Measurements from ENCODE around the gene KLC1.
"Not testable (repeated sequence)": the region's sequence is repeated elsewhere in the genome, so short reads cannot be mapped to it uniquely, and the experiment has no call there.

The KLC1 gene

DNA sequence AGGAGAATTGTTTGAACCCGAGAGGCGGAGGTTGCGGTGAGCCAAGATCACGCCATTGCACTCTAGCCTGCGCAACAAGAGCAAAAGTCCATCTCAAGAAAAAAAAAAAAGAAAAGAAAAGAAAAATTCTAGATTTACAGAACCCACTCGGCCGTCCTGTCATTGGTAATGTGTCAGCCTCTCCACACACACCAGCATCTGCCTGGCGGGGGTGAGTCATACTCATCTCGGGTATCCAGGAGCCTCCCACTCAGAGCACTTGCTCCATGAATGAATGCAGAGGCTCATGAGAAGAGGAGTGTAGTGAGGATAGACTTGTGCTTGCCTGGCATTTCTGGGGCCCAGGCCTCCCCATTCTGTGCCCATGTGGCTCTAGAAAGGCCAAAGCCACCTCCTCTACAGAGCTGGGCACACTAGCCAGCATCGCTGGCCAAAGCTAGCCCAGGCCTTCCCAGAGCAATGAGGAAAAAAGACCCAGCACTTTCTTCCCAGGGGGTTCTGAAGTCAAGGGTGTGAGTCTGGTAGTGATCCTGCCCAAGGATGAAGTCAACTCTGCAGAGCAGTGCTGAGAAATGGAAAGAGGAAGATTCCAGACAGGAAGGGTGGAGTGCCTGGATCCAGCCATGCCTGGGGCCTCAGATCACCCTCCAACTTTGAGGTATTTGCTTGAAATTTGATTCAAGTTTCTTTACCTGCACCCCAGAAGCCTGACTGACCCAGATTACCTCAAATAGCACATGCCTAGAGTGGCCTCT, 31.2 kb upstream of the KLC1 start:
- DNase-seq (ENCODE audit: extremely low read depth, low read depth): peak; percentile 87
- TF ChIP-seq, protein P1, sequence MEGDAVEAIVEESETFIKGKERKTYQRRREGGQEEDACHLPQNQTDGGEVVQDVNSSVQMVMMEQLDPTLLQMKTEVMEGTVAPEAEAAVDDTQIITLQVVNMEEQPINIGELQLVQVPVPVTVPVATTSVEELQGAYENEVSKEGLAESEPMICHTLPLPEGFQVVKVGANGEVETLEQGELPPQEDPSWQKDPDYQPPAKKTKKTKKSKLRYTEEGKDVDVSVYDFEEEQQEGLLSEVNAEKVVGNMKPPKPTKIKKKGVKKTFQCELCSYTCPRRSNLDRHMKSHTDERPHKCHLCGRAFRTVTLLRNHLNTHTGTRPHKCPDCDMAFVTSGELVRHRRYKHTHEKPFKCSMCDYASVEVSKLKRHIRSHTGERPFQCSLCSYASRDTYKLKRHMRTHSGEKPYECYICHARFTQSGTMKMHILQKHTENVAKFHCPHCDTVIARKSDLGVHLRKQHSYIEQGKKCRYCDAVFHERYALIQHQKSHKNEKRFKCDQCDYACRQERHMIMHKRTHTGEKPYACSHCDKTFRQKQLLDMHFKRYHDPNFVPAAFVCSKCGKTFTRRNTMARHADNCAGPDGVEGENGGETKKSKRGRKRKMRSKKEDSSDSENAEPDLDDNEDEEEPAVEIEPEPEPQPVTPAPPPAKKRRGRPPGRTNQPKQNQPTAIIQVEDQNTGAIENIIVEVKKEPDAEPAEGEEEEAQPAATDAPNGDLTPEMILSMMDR (IDR thresholded peaks at IDR 0.05; ENCODE audit: low read depth, low read length, missing control alignments): no peak
- no peak overlapping the region for H3K4me3 ChIP-seq (replicated peaks; ENCODE audit: low read depth, low read length)

DNA sequence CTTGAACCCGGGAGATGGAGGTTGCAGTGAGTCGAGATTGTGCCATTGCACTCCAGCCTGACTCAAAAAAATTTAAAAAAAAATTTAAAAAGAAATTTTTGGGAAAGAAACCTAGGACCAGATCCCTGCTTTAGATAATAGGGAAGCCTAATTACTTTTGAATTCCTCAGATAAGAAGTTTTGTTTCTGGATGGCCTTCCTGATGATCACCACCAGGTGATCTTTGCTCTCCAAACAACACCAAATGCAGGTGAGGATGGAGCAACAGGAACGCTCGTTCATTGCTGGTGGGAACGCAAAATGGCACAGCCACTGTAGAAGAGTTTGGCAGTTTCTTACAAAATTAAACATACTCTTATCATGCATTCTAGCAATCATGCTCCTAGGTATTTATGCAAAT, 28.5 kb upstream of the KLC1 start:
- TF ChIP-seq, protein P1 (IDR thresholded peaks at IDR 0.05; ENCODE audit: low read depth, low read length, missing control alignments): no peak
- H3K4me3 ChIP-seq (replicated peaks; ENCODE audit: low read depth, low read length): no peak overlapping the region
- DNase-seq (ENCODE audit: extremely low read depth, low read depth): no peak

DNA sequence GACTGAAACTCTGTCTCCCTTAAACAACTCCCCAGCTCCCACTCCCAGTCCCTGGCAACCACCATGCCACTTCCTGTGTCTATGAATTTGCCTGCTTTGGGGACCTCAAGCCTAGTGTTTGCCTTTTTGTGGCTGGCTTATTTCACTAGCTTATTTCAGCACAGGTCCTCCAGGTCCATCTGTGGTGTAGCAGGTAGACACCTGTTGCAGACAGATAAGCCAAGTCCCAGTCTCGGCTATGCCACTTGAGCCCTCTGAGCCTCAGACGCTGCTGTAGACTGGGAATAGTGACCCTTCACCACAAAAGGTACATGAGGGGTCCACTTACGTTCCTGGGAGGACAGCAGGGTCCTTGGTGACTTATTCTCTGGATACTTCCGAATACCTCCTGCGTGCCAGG, 24.4 kb upstream of the KLC1 start:
- H3K4me3 ChIP-seq (replicated peaks; ENCODE audit: low read depth, low read length): no peak overlapping the region
- DNase-seq (ENCODE audit: extremely low read depth, low read depth): no peak
- TF ChIP-seq, protein P1 (IDR thresholded peaks at IDR 0.05; ENCODE audit: low read depth, low read length, missing control alignments): no peak

DNA sequence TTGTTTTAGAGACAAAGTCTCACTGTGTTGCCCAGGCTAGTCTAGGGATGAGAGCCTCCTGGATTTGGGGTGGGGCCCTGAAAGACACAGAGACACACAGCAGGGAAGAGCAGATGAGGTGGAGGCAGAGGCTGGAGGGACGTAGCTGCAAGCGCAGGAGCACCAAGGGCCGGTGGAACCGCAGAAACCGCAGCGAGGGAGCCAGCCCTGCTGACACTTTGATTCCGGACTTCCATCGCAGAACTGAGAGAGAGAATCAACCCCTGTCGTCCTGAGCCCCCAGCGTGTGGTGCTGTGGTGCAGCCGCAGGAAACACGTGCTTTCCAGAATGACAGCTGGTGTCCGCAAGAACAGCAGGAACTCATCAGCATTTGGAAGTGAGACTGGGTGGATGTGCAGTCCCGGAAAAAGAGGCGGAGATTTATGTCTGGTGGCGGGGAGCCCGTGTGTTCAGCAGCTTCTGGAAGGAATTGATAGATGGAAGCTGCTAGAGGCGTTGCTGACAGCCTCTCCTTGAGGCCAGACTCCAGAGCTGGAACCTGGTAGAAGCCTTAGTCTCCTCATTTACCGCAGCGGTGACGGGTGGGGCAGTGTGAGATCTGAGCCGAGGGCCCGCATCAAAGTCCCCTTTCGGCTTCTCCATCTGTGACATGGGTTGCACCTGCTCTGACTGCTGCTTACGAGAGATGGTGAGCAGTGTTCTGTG, 21.9 kb upstream of the KLC1 start:
- peak overlapping the region; percentile 4; the same call in 1 of the 2 replicates for H3K4me3 ChIP-seq (replicated peaks; ENCODE audit: low read depth, low read length)
- TF ChIP-seq, protein P1 (IDR thresholded peaks at IDR 0.05; ENCODE audit: low read depth, low read length, missing control alignments): peak; percentile 36
- DNase-seq (ENCODE audit: extremely low read depth, low read depth): peak; percentile 96

DNA sequence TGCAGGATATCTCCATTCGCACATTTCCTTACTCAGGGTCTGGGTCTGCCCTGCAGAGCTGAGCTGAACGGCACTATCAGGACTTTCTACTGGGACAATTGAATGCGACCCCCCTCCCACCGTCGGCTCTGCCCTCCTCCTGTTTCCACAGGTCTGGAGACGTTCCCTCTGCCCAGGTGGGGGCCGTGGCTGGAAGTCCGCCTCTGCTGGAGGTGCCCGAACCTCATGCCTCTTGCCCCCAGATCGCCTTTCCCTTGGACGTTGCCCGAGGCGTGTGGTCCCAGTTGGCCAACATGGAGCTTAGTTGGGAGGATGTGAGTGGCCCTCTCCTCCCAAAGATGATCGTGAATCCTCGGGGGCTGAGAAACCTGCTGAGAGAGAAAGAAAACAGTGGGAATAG, 21.2 kb upstream of the KLC1 start:
- H3K4me3 ChIP-seq (replicated peaks; ENCODE audit: low read depth, low read length): 0 out of 2 replicates have a peak overlapping the region, but pooled peaks have one; percentile 4

DNA sequence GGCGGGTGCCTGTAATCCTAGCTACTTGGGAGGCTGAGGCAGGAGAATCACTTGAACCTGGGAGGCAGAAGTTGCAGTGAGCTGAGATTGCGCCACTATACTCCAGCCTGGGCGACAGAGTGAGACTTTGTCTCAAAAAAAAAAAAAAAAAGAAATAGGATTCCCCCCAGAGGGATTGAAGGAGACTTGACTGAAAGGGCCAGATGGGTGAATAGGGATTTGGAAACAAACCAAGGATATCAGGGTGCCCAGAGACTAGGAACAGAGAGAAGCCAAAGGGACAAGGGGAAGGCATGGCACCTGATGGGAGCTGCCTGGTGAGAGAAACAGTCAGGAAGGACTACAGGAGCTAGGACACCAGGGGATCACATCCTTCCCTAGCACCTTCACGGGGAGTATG, 19.9 kb upstream of the KLC1 start:
- not testable (repeated sequence) for DNase-seq (ENCODE audit: extremely low read depth, low read depth); H3K4me3 ChIP-seq (replicated peaks; ENCODE audit: low read depth, low read length)

More for the DNA sequence above, 21.2 kb upstream of the KLC1 start:
- TF ChIP-seq, protein P1 (IDR thresholded peaks at IDR 0.05; ENCODE audit: low read depth, low read length, missing control alignments): no peak
- DNase-seq (ENCODE audit: extremely low read depth, low read depth): no peak

DNA sequence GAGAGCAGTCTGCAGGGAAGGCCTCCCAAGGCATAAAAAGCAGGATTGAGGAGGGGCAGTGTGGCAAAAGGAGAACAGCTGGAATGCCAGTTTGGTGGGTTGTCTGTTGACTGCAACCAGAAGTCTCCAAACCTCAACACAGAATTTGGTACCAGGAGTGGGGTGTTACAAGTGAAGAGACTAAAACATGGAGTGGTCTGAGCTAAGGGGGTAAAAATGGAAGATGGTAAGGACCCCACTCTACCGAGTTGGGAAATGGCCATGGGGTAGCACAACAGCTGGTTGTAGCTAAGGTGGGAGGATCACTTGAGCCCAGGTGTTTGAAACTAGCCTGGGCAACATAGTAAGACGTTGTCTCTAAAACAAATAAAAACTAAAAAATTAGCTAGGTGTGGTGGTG, 17.8 kb upstream of the KLC1 start:
- DNase-seq (ENCODE audit: extremely low read depth, low read depth): no peak
- no peak overlapping the region for H3K4me3 ChIP-seq (replicated peaks; ENCODE audit: low read depth, low read length)
- TF ChIP-seq, protein P1 (IDR thresholded peaks at IDR 0.05; ENCODE audit: low read depth, low read length, missing control alignments): no peak

All from HFF-Myc (cell line).